SK-N-SH (cell line): Measurements from ENCODE around the gene PLXDC1.

Experiments used
- CTCF ChIP-seq: fragments of 200-600 bp; sonication (generic); IDR thresholded peaks from 2 replicates; pipeline ENCODE4 v1.6.1; 2017; ENCODE audit warnings: antibody characterized with exemption, mild to moderate bottlenecking, moderate library complexity
- ELF1 ChIP-seq: IDR thresholded peaks from 2 replicates; pipeline ENCODE4 v1.4.0; 2012
- EP300 ChIP-seq, 2 experiments: IDR thresholded peaks; 2 replicates each; pipeline versions ENCODE4 v1.4.0 to v1.6.1; 2012; ENCODE audit warnings: borderline replicate concordance in 1 of 2, low read depth in 1 of 2, low read length in 1 of 2
- EZH2phosphoT487 ChIP-seq: fragments of 200-600 bp; sonication (generic); IDR thresholded peaks from 2 replicates; pipeline ENCODE4 v1.6.1; 2017; ENCODE audit warnings: low read depth, mixed run types, mild to moderate bottlenecking, antibody characterized with exemption, moderate library complexity, borderline replicate concordance
- FOXJ3 ChIP-seq: sonication (generic); formaldehyde crosslinking; IDR thresholded peaks from 2 replicates; pipeline ENCODE4 v1.5.1; 2020; ENCODE audit warnings: mild to moderate bottlenecking, missing genetic modification reagents
- FOXM1 ChIP-seq: IDR thresholded peaks from 2 replicates; pipeline ENCODE4 v1.4.0; 2012; ENCODE audit warnings: low read depth, mild to moderate bottlenecking
- JUND ChIP-seq: IDR thresholded peaks from 2 replicates; pipeline ENCODE4 v1.4.0; 2012
- RAD21 ChIP-seq: IDR thresholded peaks from 2 replicates; pipeline ENCODE4 v1.6.1; 2012; ENCODE audit warnings: mild to moderate bottlenecking, low read length
- REST ChIP-seq: IDR thresholded peaks from 2 replicates; pipeline ENCODE4 v1.6.1; 2012; ENCODE audit warnings: mild to moderate bottlenecking, low read depth, low read length, moderate library complexity
- TCF12 ChIP-seq: IDR thresholded peaks from 2 replicates; pipeline ENCODE4 v1.4.0; 2012

GRCh38 chr17:39138431-39139160 is 12.8 kb downstream of the PLXDC1 start:
- no peak for TF ChIP-seq ELF1
- TF ChIP-seq FOXM1: no peak
- no peak for TF ChIP-seq CTCF
- TF ChIP-seq EZH2phosphoT487: no peak
- no peak for TF ChIP-seq REST
- TF ChIP-seq RAD21: no peak
- no peak for TF ChIP-seq EP300 (IDR thresholded peaks at IDR 0.05; ENCODE audit: borderline replicate concordance in 1 of 2, low read depth in 1 of 2, low read length in 1 of 2)
- no peak for TF ChIP-seq TCF12
- no peak for TF ChIP-seq FOXJ3 (CRISPR knock-in tag)
- no peak for TF ChIP-seq JUND
